GM18951 (cell line): ENCODE data around the gene ENOSF1.

Experiments used
- POLR2A ChIP-seq: IDR thresholded peaks from 4 replicates; pipeline ENCODE4 v1.6.1; 2011; ENCODE audit warnings: mild to moderate bottlenecking; ENCODE audit not compliant: insufficient read length, insufficient read depth; ENCODE audit errors: extremely low read depth
- in situ Hi-C: fragments of 300-500 bp; cut with MboI; formaldehyde crosslinking; loops from one replicate; pipeline ENCODE4 v1.12.0; 2022; ENCODE audit warnings: low sequenced_read_pairs, mixed read lengths, inconsistent platforms; ENCODE audit not compliant: unreplicated experiment

The ENOSF1 gene

DNA sequence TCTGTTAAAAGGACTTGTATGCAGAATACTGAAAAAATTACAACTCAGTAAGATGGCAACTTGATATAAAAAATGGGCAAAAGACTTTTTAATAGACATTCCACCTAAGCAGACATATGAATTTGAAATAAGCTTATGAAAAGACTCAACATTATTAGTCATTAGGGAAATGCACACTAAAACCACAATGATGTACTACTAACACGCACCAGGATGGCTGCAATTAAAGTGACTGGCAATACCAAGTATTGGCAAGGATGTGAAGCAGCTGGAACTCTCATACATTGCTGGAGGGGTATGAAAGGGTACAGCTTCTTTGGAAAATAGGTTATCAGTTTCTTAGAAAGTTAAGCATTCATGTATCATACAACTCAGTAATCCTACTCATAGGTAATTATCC, 3.2 kb upstream of the ENOSF1 start:
- in situ Hi-C loops = no loop called here
- no peak for TF ChIP-seq POLR2A

- in situ Hi-C loops = no loop called here
- no peak for TF ChIP-seq POLR2A
Measured at GRCh38 chr18:713135-713490, 683 bp upstream of the ENOSF1 start.

GRCh38 chr18:711657-712400, 601 bp downstream of the ENOSF1 start:
- TF ChIP-seq POLR2A = peak; percentile 47
- in situ Hi-C loops = no loop called here

GRCh38 chr18:711310-711656, 1.1 kb downstream of the ENOSF1 start:
- in situ Hi-C loops = no loop called here
- TF ChIP-seq POLR2A = no peak

DNA sequence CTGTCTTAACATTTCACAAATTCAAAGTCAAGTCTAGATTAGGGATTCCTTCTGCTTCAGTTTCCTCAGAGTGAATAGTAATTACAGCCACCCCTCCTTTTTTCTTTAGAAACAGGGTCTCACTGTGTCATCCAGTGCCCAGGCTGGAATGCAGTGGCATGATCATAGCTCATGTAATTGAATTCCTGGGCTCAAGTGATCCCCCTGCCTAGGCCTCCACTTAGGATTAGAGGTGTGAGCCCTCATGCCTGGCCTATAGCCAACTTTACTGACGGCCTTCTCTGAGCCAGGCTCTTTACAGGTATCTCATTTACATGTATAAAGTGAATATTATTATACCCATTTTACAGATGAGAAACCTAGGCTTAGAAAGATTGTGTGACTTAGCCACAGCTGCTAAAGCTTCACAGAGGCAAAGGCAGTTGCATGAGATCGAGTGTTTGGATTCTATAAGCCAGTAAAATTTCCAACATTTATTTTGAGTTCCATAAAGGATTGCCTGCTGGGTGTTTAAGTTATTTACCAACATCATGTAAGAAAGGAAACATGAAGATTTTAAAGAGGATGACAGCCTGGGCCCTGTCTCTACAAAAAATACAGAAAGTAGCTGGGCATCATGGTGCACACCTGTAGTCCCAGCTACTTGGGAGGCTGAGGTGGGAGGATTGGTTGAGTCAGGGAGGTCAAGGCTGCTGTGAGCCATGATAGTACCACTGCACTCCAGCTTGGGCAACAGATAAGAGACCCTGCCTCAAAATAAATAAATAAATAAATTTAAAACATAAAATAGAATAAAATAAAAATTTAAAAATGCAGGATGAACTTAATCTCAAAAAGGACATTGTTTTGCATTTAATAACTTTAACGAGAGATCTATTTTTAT, 1.8 kb downstream of the ENOSF1 start:
- TF ChIP-seq POLR2A = no peak
- in situ Hi-C loops = no loop called here

GRCh38 chr18:709771-710170, 2.7 kb downstream of the ENOSF1 start:
- in situ Hi-C loops = no loop called here
- TF ChIP-seq POLR2A = no peak

GRCh38 chr18:708096-708495, 4.3 kb downstream of the ENOSF1 start:
- TF ChIP-seq POLR2A = no peak
- in situ Hi-C loops = no loop called here

DNA sequence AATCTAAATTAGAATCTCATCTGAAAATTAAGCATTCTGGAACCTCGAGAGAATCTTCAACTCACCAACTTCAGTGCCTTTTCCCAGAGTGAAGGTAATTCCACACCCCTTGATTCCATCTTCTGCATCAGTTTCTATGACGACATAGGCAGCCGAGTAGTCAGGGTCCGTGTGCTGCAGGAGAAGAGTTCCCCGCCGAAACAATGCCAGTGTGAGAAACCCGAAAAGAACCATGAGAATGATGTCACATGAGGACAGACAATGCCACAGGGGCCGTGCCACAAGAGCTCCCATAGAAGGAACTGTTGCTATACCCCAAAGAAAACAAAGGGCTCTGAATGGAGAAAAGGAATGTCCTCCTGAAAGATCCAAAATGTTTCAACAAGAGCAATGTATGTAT, 6.0 kb downstream of the ENOSF1 start:
- TF ChIP-seq POLR2A = no peak
- in situ Hi-C loops = no loop called here

DNA sequence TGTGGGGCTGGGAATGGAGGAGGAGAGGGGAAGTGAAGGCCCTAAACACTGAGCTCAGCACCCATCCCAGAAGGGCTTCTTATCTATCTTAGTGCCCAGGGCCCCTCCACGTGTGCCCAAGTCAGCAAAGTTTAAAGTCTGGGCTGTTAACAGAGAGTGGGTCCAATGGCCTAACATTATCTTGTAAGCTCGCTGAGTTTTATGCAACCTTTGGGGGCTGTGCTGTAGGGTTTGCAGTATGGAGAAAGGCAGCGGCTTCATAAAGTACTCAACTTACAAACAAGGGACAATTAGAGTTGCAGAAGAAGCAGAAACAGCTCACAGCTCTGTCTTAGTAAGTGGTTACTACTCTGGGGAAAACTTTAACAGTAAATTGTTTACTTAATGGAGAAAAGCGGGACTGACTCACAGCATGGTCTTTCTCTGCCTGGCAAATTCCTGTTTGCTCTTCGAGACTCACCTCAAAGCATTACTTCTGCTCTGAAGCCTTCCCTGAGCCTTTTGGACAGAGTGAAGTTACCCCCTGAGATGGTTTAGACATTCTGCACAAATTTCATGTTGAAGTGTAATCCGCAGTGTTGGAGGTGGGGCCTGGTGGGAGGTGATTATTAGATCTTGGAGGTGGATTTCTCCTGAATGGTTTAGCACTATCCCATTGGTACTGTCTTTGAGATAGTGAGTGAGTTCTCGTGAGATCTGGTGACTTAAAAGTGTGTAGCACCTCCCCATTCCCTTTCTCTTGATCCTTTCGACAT, 9.0 kb downstream of the ENOSF1 start:
- in situ Hi-C loops = no loop called here
- TF ChIP-seq POLR2A = no peak

- in situ Hi-C loops = no loop called here
- no peak for TF ChIP-seq POLR2A
Measured at GRCh38 chr18:697800-698199, 14.6 kb downstream of the ENOSF1 start.

DNA sequence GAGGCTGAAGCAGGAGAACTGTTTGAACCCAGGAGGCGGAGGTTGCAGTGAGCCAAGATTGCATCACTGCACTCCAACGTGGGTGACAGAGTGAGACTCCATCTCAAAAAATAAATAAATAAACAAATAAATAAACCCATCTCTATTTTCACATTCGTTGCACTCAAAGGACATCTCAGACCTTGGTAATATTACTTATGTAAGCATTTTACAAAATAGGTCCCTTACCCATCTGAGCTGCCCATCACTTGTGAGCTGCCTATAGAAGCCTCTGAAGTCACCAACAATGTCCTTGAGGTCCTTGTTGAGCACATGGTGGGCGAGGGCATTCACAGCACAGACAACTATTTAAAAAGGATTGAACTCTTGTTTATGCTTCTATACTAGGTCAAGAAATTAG, 15.4 kb downstream of the ENOSF1 start:
- TF ChIP-seq POLR2A = no peak
- in situ Hi-C loops = no loop called here

GRCh38 chr18:693466-694187, 18.8 kb downstream of the ENOSF1 start:
- TF ChIP-seq POLR2A = no peak
- in situ Hi-C loops = no loop called here

- in situ Hi-C loops = no loop called here
- TF ChIP-seq POLR2A = no peak
Measured at GRCh38 chr18:692824-693223, 19.6 kb downstream of the ENOSF1 start.
